ENCODE measurements around the gene WBP1L.
A peak's percentile ranks its signal among the peaks of the same experiment; 100 is the strongest.
"Not testable (repeated sequence)": the region's sequence is repeated elsewhere in the genome, so short reads cannot be mapped to it uniquely, and the experiment has no call there.

The WBP1L gene

DNA sequence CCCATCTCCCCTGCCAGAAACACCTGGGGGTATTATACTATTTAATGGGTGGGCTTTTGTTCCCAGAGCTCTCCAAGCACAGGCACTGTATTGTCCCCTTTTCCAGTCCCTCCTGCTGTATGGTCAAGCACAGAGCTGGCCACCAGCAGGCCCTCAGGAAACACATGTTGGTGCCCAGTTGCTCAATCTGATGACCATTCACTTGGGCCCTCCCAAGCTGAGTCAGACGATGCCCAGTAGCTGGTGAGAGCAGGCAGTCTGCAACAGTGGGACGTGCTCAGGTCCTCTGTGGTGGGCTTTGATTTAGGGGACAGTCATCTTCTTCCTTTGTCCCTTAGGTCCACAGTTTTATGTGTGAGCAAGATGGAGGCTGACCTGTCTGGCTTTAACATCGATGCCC, 17.5 kb upstream of the WBP1L start:
- no peak for DNase-seq

DNA sequence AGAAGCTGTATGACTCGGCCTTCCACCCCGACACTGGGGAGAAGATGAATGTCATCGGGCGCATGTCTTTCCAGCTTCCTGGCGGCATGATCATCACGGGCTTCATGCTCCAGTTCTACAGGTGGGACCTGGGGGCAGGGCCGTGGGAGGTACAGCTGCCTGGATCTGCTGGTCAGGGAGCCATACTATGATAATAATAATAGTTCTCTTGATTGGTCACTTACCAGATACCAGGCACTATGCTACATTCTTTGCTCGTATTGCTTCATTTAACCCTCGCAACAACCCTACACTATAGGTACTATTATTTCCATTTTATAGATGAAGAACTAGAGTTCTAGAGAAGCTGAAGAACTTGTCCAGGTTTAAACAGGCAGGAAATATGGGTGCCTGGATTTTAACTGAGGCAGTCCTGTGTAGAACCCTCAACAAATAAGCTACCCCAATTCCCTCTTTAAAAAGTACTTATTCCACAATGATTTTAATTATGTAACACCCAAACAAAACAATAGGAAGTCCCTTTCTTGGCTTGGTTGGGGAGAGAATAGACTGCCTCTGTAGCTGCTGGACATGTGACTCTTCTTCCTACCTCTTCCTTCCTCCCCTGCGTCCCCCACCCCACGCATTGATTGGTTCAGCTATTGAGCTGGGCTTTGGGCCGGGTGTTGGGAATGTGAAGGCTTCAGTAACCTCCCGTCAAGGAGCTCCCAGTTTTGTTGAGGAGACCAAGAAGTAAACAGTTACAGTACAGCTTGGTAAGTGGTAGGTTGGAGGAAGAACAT, 16.5 kb upstream of the WBP1L start:
- DNase-seq = no peak

DNA sequence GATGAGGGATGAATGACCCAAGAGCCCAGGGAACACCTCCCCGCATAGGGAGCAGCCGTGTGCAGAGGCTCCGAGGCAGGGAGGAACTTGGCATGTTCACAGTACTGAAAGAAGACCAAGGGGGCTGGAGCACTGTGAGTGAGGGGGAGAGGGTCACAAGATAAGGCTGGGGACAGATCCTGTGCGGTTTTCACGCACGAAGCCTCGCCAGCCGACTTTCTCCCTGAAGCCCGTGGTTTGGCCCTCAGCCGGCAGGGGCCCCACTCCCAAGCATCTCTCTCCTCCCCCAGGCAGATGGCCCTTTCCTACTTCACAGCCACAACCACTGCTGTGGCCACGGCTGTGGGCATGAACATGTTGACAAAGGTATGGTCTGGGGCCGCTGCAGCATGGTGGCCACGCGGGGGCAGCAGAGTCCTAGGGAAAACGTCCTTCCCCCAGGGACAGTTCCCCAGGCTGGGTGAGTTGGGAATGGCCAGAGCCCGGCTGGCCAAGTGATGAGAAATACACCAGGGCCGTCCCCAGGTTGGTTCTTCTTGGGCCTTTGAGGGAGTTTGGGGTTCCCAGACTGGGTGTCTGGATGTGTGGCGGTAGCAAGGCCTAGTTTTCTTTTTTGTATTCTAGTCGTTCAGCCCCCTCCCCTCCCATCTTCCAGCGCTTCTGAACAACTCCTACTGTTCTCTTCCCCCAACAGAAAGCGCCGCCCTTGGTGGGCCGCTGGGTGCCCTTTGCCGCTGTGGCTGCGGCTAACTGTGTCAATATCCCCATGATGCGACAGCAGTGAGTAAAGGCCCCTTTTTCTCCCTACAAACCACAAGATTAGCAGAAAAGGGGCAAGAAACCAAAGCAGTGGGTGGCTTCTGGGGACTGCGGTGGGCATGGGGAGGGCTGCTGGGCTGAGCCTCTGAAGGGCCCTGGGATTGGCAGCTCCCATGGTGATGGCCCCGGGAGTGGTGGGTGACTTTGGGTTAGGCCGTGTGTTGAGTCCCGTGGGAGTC, 14.4 kb upstream of the WBP1L start:
- peak; percentile 38 to 47 for DNase-seq

DNA sequence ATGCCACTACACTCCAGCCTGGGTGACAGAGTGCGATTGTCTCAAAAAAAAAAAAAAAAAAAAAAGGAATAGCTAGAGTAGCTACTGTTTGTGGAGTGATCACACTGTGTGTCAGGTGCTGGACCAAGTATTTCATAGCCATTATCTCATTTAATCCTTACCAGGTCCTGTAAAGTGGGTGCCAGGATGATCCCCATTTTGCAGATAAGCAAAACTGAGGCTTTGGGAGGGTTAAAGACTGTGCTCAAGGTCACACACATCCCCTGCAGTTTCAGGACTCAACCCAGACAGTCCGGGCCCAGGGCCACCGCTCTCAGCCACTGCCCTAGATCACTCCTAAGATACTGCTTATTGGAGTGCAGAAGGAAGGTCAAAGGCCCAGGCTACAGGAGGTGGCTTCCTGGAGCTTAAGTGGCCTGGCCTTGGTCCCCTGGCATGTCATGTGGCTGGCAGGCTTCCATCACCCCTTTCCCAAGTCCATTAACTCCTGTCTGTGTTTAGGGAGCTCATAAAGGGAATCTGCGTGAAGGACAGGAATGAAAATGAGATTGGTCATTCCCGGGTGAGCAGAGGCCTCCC, 12.4 kb upstream of the WBP1L start:
- DNase-seq = no peak

DNA sequence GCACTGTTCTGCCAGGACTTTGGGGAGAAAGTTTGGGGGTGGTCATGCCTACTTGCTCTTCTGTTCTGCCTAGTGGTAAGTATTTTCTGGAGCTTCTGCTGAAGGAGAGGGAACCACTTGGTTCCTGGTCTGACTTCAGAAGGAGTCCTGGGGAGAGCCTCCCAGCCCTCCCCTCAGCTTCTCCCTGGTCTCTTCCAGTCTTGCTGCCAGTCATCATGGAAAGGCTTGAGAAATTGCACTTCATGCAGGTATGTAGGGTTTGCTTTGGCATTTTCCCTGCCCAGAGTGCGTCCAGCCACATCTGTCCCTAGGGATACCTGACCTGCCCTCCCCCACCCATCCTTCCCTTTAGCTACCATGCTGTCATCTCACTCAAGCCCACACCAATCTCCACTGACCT, 11.1 kb upstream of the WBP1L start:
- DNase-seq = no peak

DNA sequence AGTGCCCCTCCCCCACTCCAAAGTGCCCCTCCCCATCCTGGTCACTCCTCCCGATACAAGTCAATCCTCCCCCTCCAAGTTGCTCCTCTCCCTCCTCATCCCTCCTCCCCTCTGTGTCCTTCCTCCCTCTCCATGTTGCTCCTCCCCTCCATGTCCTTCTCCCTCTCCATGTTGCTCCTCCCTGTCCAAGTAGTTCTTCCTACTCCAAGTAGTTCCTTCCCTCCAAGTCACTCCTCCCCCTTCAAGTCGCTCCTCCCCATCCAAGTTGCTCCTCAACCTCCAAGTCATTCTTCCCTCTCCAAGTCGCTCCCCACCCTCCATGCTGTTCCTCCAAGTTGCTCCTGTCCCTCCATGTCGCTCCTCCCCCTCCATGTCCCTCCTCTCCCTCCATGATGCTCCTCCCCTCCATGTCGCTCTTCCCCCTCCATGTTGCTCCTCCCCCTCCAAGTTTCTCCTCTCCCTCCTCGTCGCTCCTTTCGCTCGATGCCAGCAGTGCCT, 8.6 kb upstream of the WBP1L start:
- no peak for DNase-seq

DNA sequence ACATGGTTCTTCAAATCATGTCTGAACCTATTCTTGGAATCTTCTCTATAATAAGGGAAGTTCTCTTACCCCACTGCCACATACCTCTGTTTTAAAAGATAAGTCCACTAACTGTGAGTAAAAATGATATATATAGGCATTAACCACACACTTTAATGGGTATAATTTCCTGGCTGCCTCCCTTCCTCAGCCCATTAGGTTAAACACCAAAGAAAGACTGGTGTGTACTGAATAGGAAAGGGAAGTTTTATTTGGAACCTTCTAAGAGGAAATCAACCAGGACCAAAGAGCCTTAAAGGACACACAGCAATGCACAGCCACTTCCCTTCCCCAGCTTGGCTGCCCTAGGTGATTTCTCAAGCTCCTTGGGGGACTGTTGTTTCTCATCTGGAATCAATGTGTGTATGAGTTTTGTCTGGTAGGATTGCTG, 5.0 kb upstream of the WBP1L start:
- DNase-seq = peak; percentile 37 to 45

DNA sequence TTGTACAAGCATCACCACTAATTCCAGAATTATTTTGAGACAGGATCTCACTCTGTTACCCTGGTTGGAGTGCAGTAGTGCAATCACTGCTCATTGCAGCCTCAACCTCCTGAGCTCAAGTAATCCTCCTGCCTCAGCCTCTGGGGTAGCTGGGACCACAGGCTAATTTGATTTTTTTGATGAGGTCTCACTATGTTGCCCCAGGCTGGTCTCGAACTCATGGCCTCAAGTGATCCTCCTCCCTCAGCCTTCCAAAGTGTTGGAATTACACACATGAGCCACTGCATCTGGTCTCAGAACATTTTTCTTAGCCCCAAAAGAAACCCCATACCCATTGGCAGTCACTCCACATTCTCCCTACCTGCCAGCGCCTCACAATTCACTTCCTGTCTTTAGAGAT, 3.5 kb upstream of the WBP1L start:
- DNase-seq = no peak

DNA sequence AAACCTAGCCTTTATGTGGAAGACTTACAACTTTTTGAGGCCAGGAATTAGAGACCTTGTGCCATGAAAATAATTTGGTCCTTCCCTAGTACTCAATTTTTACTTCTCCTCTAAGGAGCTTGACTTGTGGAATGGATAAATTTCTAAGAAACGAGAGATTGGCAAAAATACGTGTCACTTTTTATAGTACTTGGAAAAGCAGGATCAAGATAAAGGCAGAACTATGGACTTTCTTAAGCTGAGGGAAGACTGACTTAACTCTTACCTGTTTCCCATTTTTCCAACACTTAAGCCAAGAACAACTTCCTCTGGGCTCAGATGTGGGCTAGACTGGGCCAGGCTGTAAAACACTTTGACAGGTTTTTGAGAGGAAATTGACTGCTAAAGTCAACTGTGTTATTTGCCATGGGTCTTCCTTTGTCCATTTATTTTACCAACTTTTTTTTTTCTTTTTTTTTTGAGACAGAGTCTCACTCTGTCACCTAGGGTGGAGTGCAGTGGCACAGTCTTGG, 2.0 kb upstream of the WBP1L start:
- no peak for DNase-seq

DNA sequence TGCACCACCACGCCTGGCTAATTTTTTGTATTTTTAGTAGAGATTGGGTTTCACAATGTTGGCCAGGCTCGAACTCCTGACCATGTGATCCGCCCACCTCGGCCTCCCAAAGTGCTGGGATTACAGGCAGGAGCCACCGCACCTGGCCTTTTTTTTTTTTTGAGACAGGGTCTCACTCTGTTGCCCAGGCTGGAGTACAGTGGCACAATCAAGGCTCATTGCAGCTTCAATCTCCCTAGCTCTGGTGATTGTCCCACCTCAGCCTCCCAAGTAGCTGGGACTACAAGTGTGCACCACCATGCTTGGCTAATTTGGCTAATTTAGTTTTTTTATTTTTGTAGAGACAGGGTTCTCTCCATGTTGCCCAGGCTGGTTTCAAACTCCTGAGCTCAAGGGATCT, 1.4 kb upstream of the WBP1L start:
- not testable (repeated sequence) for DNase-seq

DNA sequence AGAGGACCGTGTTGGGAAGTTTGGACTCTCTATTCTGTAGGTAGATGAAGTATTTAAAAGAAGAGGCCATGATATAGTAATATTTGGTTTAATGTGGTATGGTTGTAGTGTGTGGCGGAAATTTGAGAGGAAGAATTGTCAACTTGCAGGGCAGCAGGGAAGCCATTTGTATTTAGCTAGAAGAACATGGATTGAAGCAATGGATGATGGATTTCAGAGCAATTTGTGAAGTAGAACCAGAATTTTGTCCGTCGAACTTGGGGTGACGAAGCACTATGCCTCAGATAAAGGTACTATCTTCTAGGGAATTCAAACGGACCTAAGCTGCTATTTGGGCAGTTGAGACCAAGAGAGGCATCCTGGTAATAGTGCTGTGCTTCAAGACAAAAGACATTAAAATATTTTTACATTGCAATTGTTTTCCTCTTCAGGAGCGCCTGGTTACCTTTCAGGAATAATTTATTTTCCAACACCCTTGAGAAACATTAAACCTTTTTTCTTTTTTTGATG, 615 bp upstream of the WBP1L start:
- DNase-seq = no peak

DNA sequence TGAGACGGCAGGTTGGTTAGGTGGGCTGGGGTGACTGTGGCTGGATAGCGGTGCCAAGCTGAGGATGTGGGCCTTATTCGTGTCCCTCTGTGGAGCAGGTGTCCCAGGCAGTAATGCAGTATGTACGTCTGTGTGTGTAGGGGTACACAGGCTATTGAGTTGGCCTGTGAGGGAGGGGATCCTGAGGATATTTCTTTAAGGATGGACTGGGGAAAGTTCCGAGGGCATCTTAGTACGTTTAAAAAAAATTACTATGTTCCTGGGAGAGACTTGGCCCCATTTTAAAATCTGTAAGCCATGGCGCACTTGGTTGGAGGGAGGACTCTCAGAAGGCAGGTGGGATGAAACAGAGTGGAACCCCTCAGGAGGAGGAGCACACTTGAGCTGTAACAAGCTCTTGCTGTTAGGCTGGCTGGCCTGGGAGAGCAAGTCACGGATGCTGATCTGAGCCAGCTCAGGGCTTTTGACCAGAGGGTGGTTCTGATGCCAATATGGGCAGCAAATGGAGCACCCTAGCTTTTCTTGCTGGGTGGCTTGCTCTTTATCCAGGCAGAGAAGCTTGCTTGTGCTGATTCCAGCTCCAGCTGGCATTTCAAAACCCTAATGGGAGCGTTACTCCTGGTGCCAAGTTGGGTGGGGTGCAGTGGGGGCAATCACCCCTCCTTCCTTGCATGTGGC, 765 bp downstream of the WBP1L start:
- DNase-seq = no peak

DNA sequence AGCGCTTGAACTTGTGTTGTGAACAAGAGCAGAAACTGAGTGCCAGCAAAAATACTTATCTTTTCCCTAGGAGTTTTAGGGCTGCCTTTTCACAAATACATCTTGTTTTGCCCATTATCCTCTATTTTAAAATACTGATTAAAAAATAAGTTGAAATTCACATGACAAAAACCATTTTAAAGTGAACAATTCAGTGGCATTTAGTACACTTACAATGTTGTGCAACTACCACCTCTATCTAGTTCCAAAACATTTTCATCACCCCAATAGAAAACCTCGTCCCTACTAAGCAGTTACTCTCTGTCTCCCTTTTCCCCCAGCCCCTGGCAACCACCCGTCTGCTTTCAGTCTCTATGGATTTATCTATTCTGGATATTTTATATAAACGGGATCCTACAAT, 1.4 kb downstream of the WBP1L start:
- DNase-seq = no peak

DNA sequence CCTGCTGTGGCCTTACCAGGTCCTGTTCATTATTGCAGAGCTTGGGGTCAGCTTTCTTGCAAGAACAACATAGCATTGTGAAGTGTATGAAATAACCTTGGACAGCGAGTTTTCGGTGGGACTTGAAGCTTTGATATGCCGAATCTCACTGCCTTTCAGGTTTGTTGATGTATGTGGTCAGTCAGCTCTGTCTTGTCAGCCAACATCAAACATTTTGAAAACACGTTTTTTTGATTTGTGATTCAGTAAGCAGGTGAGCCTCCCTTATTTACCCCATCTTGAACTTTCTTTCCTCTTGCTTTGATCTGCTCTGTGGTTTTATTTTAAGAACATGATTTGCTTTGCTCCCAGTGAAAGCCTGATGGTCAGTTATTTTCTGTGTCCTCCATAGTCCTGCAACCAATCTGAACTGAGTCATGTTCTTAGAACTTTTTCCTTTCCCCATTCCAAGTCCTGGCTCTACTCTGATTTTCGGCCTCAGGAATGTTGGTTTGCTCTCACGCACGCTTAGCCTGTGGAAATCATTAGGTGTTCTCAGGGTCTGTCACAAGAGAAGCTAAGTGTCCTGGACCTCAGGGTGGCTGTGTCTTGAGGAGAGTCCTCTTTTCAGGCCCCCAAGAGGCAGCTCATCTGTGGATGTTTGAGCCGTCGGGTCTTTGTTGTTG, 8.7 kb downstream of the WBP1L start:
- DNase-seq = no peak

DNA sequence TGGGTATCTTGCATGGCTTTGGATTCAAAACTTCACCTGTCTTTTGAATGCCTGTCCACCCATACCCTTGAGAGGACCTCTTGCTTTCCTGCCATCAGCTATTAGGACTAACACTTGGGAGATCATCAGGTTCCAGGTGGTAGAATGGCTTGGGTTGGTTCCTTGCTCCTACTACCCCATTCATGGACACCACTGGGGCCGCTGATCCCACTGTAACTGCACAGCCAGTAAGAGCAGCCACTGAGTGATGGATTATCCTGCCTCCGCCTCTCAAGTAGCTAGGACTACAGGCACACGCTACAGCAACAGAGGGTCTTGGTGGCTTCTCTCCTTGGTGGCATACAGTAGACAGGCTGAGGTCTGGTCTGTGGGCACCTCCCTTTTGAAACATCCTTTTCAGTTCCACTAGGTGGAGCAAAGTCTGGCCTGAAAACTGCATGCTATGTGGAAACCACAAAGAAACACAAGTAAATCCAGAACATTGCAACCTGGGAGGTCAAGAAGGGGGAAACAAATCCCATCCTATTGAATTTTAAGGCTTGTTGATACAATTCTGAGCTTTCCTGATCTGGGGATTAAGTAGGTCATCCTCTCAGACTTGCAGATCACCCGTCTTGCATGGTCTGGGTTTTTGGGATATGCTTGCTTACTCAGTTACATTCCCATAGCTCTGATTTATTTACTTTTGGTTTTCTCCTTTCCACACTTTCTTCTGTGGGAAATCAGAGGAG, 9.4 kb downstream of the WBP1L start:
- peak; percentile 46 to 67 for DNase-seq

DNA sequence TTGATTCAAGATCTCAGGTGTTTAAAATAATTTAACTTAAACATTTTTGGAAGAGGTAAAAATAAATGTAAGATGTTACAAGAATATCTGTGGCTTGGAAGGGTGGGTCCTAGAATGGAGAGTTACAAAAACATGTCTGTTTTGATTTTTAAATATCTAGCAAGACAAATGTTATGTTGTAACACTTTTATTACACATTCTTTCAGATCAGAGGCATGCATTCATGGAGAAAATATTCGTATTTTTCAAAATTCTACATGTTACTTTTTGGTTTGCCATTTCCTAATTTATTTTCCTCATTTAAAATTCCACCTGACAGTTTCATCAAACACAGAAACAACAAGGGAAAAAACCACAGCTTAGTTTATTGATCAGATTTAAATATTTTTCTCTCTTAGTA, 10.0 kb downstream of the WBP1L start:
- no peak for DNase-seq

DNA sequence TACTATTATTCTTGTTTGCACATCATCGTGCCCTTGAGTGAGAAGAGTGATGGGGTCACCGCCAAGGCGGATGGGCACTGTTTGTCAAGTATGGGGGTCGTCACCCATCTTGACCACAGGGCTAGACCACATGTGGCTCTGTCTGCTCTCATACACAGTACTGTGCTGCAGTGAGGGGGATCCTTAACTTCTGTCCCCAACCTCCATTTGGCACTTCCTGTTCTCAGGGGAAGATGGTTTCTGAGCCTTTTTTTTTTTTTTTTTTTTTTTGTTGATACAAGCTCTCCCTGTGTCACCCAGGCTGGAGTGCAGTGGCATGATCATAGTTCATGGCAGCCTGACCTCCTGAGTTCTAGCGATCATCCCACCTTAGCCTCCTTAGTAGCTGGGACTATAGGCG, 13.6 kb downstream of the WBP1L start:
- DNase-seq = no peak

DNA sequence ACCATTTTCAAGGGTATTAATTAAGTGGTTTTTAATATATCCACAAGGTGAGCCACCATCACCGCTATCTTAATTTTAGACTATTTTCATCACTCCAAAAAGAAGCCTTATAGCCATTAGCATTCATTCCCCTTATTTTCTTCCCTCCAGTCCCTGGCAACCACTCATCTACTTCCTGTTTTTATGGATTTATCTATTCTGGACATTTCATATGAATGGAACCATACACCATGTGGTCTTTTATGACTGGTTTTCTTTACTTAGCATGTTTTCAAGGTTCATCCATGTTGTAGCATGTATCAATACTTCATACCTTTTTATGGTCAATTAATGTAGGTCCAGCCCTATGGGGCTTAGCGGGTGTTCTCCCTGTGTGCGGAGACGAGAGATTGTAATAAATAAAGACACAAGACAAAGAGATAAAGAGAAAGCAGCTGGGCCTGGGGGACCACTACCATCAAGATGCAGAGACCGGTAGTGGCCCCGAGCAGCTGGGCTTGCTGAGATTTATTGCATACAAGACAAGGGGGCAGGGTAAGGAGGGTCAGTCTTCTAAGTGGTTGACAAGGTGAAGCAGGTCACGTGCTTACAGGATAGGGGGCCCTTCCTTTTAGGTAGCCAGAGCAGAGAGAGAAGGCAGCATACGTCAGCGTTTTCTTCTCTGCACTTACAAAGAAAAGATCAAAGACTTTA, 14.6 kb downstream of the WBP1L start:
- DNase-seq = no peak

DNA sequence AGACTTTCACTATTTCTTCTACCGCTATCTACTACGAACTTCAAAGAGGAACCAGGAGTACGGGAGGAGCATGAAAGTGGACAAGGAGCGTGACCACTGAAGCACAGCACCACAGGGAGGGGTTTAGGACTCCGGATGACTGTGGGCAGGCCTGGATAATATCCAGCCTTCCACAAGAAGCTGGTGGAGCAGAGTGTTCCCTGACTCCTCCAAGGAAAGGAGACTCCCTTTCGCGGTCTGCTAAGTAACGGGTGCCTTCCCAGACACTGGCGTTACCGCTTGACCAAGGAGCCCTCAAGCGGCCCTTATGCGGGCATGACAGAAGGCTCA, 15.2 kb downstream of the WBP1L start:
- DNase-seq = not testable (repeated sequence)

DNA sequence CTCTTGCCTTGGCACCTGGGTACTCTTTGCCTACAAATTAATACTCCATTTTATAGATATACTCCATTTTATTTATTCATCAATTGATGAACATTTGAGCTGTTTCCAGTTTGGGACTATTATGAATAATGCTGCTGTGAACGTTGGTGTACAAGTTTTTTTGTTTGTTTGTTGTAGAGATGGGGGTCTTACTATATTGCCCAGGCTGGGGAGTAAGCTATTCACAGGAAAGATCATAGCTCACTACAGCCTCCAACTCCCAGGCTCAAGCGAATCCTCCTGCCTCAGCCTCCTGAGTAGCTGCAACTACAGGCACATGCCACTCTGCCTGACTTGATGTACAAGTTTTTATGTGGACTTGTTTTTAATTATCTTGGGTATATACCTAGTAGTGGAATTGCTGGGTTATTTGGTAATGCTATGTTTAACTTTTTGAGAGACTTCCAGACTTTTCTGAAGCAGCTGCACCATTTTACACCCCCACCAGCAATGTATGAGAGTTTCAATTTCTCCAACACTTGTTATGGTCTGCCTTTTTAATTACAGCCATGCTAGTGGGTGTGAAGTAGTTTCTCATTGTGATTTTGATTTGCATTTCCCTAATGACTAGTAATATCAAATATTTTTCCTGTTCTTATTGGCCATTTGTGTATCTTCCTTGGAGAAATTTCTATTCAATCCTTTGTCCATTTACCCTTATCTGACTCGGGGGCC, 15.9 kb downstream of the WBP1L start:
- no peak for DNase-seq

Data from AML-193 (cell line).